Transverse colon (tissue), 4 donors: ENCODE data around the gene NFAM1. TPM values are rescaled to one million over a fixed set of nuclear protein-coding genes. Genes with fewer than 3 reads are reported as not detected.

Experiments used
- DNase-seq: peaks from one replicate; pipeline ENCODE4 v3.0.0-alpha.2; 2019
- H3K27ac ChIP-seq, 4 donors: fragments of 200-600 bp; sonication (generic); 2 replicates each; pipeline ENCODE4 v1.5.1; 2016 to 2018; ENCODE audit warnings: inconsistent platforms in 4 of 4
- H3K27me3 ChIP-seq: fragments of 200-600 bp; sonication (generic); 2 replicates; pipeline ENCODE4 v1.5.1; 2017; ENCODE audit warnings: inconsistent platforms
- H3K36me3 ChIP-seq, 4 donors: fragments of 200-600 bp; sonication (generic); 2 replicates each; pipeline ENCODE4 v1.5.1; 2017 to 2019; ENCODE audit warnings: inconsistent platforms in 4 of 4
- H3K4me1 ChIP-seq, 4 donors: fragments of 200-600 bp; sonication (generic); 2 replicates each; pipeline ENCODE4 v1.5.1; 2017 to 2020; ENCODE audit warnings: inconsistent platforms in 4 of 4
- H3K4me3 ChIP-seq, 4 donors: fragments of 200-600 bp; sonication (generic); 1 replicate in 1 of 4; 2 replicates in 3 of 4; pipeline versions ENCODE4 v1.5.1 to v1.6.1; 2017 to 2019; ENCODE audit warnings: inconsistent platforms in 4 of 4
- H3K9me3 ChIP-seq, 2 donors: fragments of 200-600 bp; sonication (generic); 2 replicates each; pipeline ENCODE4 v1.5.1; 2017 to 2019; ENCODE audit warnings: inconsistent platforms in 2 of 2
- EP300 ChIP-seq: sonication (generic); formaldehyde crosslinking; IDR thresholded peaks from one replicate; pipeline ENCODE4 v1.6.1; 2017; ENCODE audit warnings: antibody characterized with exemption, low read depth
- POLR2A ChIP-seq: fragments of 450-650 bp; IDR thresholded peaks from one replicate; pipeline ENCODE4 v1.6.1; 2016; ENCODE audit warnings: antibody characterized with exemption, mild to moderate bottlenecking, moderate library complexity
- POLR2AphosphoS5 ChIP-seq, 3 donors: sonication (generic); formaldehyde crosslinking; IDR thresholded peaks; one replicate each; pipeline ENCODE4 v1.6.1; 2016; ENCODE audit warnings: antibody characterized with exemption in 3 of 3
- WGBS, 2 donors: methylation state at CpG; one replicate each; pipeline ENCODE4 v1.1.5; 2018; ENCODE audit warnings: low coverage in 1 of 2; 5-methylcytosine and 5-hydroxymethylcytosine counted together
- in situ Hi-C, 4 donors: fragments of 200-750 bp; cut with MboI; loops; one replicate each; pipeline versions ENCODE4 v1.15.0 to v1.15.1; 2017; ENCODE audit warnings: low sequenced_read_pairs in 3 of 4, low pct_ligation_motif_present in 1 of 4, low pct_unique_long_range_greater_than_20kb in 1 of 4
- intact Hi-C: fragments of 100-400 bp; cut with DNase I; formaldehyde crosslinking; loops from one replicate; pipeline ENCODE4 v1.15.1; 2023; ENCODE audit warnings: low total_unique reads
- total RNA-seq, 4 donors: library from RNA; depleted of rRNA; stranded (reverse); fragments of >200 nt; gene quantifications; one replicate each; pipeline ENCODE4 v1.1.0, GENCODE V29; 2016
- TF ChIP-seq, protein P1 (sequence below), 5 experiments: fragments of 200-600 bp in 3 of 5; fragments of 450-650 bp in 2 of 5; sonication (generic) in 3 of 5; IDR thresholded peaks; 1 replicate in 2 of 5; 2 replicates in 3 of 5; pipeline ENCODE4 v1.5.1; 2016 to 2017; ENCODE audit warnings: antibody characterized with exemption in 5 of 5, inconsistent platforms in 3 of 5, mild to moderate bottlenecking in 2 of 5, moderate library complexity in 1 of 5

Gene NFAM1
- total RNA-seq, 4 donors from 2014 or later: 1.1 to 1.4 TPM; not detected in 2

GRCh38 chr22:42430528-42431125, 1.6 kb downstream of the NFAM1 start:
- Histone ChIP-seq H3K9me3 (no peaks in the 10 kb centered on the region), H3K27me3 (peaks cover under 1% of the 10 kb centered on the region), H3K4me3 (no peak overlapping the region), H3K4me1 (peaks cover 0 to 16% (median 5%) of the 10 kb centered on the region in 4 donors), H3K36me3 (no peaks in the 10 kb centered on the region), H3K27ac (no peak overlapping the region)
- intact Hi-C loops (no loop called here), in situ Hi-C loops (loop anchor here (10.0 to 25.0 kb wide), 3 partner anchors 256 to 468 kb away; partner anchors contain the start of genes SEPTIN3 (in 4 of the 4) and SMIM45 (in 4 of the 4))
- 74 to 77% methylated on average over 7 to 9 of the region's 9 CpGs for WGBS, 2 donors
- no peak for DNase-seq
- TF ChIP-seq POLR2A: no peak
- TF ChIP-seq, protein P1, sequence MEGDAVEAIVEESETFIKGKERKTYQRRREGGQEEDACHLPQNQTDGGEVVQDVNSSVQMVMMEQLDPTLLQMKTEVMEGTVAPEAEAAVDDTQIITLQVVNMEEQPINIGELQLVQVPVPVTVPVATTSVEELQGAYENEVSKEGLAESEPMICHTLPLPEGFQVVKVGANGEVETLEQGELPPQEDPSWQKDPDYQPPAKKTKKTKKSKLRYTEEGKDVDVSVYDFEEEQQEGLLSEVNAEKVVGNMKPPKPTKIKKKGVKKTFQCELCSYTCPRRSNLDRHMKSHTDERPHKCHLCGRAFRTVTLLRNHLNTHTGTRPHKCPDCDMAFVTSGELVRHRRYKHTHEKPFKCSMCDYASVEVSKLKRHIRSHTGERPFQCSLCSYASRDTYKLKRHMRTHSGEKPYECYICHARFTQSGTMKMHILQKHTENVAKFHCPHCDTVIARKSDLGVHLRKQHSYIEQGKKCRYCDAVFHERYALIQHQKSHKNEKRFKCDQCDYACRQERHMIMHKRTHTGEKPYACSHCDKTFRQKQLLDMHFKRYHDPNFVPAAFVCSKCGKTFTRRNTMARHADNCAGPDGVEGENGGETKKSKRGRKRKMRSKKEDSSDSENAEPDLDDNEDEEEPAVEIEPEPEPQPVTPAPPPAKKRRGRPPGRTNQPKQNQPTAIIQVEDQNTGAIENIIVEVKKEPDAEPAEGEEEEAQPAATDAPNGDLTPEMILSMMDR (IDR thresholded peaks at IDR 0.05): no peak
- no peak for TF ChIP-seq EP300
- no peak for TF ChIP-seq POLR2AphosphoS5 (IDR thresholded peaks at IDR 0.05)

DNA sequence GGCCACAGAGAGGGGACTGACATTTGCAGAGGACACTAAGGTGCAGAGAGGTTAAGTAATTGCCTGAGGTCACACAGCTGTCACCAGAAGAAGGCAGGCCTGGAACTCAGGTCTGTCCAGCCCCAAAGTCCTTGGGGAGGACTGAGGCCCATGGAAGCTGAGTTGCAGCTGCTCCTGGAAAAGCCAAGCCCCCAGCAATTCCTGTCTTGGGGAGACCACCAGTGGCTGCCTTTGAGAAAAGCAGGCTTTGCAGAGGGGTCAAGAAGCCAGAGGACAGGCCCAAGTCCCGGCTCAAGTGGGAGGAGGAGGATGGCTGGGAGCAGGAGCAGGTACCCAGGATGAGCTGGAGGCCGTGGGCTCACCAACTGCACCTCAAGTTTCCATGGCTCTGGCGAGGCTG, 3.4 kb downstream of the NFAM1 start:
- Histone ChIP-seq H3K27me3 (peaks cover 3% of the 10 kb centered on the region), H3K4me3 (no peak overlapping the region), H3K36me3 (no peaks in the 10 kb centered on the region), H3K27ac (no peak overlapping the region), H3K4me1 (peaks cover 0 to 10% (median 5%) of the 10 kb centered on the region in 4 donors), H3K9me3 (no peaks in the 10 kb centered on the region)
- TF ChIP-seq, protein P1 (IDR thresholded peaks at IDR 0.05): no peak
- TF ChIP-seq POLR2A (no peak), EP300 (no peak), POLR2AphosphoS5 (IDR thresholded peaks at IDR 0.05) (no peak)
- DNase-seq: no peak
- intact Hi-C loops: no loop called here
- in situ Hi-C loops: loop anchor here (10.0 to 25.0 kb wide), 2 partner anchors 254 to 466 kb away; partner anchors contain the start of genes SEPTIN3 (in 4 of the 4) and SMIM45 (in 4 of the 4)
- 90 to 92% methylated on average over 2 to 3 of the region's 3 CpGs for whole genome bisulfite sequencing, 2 donors

DNA sequence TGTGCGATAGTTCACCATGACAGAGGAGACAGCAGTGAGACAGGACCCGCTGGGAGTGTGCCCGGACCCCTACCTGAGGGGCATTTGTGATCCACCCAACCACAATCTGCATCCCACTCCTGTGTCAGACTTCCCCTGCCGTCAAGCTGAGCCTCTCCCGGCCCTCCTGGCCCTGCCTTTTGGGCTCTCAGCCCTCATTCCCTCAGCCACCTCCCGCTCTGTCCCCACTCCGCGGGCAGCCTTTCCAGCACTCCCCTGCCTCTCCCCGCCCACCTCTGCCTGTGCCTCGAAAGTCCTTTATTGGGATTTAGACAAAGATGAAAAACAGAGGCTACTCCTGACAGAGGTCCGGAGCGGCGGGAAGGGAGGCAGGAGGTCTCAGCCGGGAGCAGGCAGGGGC, 4.2 kb downstream of the NFAM1 start:
- H3K9me3 ChIP-seq: no peaks in the 10 kb centered on the region
- no peak overlapping the region for H3K4me3 ChIP-seq
- WGBS, 2 donors: 58 to 87% methylated on average over 2 to 14 of the region's 14 CpGs
- H3K27me3 ChIP-seq: peaks cover 3% of the 10 kb centered on the region
- TF ChIP-seq EP300 (no peak), POLR2A (no peak)
- TF ChIP-seq, protein P1 (IDR thresholded peaks at IDR 0.05): no peak
- DNase-seq: no peak
- no peak overlapping the region for H3K27ac ChIP-seq
- intact Hi-C loops (no loop called here), in situ Hi-C loops (loop anchor here (10.0 to 25.0 kb wide), 2 partner anchors 253 to 466 kb away; partner anchors contain the start of genes SEPTIN3 (in 4 of the 4) and SMIM45 (in 4 of the 4))
- H3K4me1 ChIP-seq: peaks cover 0 to 10% (median 5%) of the 10 kb centered on the region in 4 donors
- H3K36me3 ChIP-seq: no peaks in the 10 kb centered on the region

DNA sequence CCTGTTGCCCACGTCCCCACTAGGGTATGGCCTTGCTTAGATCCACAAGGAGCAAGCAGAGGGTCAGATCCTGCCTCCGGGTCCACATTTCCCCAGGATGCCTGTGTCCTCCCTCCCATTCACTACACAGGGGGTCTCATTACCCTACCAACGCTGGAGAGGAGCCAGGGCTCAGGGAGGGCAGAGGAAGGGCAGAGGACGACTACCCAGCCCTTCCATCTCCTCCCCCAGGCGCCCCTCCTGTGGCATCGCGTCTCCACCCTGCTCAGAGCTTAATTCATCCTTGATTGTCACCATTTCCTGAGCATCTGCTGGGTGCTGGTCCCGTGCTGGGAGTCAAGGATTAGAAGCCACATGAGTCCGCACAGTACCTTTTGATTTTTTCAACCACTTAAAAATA, 5.0 kb downstream of the NFAM1 start:
- H3K4me3 ChIP-seq: no peak overlapping the region
- peaks cover 3% of the 10 kb centered on the region for H3K27me3 ChIP-seq
- no peaks in the 10 kb centered on the region for H3K36me3 ChIP-seq
- H3K4me1 ChIP-seq: peaks cover 0 to 10% (median 5%) of the 10 kb centered on the region in 4 donors
- intact Hi-C loops: no loop called here
- no peaks in the 10 kb centered on the region for H3K9me3 ChIP-seq
- TF ChIP-seq EP300 (no peak), POLR2AphosphoS5 (IDR thresholded peaks at IDR 0.05) (no peak), POLR2A (no peak)
- TF ChIP-seq, protein P1 (IDR thresholded peaks at IDR 0.05): no peak
- no peak for DNase-seq
- no peak overlapping the region for H3K27ac ChIP-seq
- in situ Hi-C loops: loop anchor here (10.0 to 25.0 kb wide), 2 partner anchors 252 to 465 kb away; partner anchors contain the start of genes SEPTIN3 (in 4 of the 4) and SMIM45 (in 4 of the 4)
- WGBS, 2 donors: 52% methylated on average over 9 of the region's 9 CpGs; no CpG with 5 or more reads in 1 of the 2 donors
